ENCODE results near the gene LRIF1.
"Not testable (repeated sequence)": the region's sequence is repeated elsewhere in the genome, so short reads cannot be mapped to it uniquely, and the experiment has no call there.

The LRIF1 gene

GRCh38 chr1:110948038-110948810 is 15.5 kb downstream of the LRIF1 start:
- DNase-seq = no peak

DNA sequence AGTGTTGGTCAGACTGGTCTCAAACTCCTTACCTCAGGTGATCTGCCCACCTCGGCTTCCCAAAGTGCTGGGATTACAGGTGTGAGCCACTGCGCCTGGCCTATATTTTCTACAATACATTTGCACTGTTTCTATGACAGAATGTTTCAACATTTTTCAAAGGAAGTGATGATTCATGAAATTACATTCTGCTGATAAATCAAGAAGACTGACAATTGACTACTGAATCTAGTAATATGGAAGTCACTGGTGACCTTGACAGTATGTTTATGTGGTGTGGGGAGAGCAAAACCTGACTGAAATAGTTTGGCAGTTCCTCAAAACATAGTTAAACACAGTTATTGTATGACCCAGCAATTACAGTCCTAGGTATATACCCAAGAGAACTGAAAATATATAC is 18.1 kb downstream of the LRIF1 start:
- DNase-seq = no peak

DNA sequence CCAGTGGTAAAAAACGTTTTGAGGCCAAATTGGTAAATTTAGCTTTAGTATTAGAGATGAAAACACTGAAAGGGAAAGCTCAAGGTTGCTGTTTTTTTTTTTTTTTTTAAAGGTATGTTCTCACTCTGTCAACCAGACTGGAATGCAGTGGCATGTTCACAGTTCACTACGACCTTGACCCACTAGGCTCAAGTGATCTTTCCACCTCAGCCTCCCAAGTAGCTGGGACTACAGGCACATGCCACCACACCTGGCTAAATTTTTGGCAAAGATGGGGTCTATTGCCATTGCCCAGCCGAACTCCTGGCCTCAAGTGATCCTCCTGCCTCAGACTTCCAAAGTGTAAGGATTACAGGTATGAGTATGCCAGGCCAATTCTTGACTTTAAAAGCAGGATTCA is 18.9 kb downstream of the LRIF1 start:
- DNase-seq = no peak

DNA sequence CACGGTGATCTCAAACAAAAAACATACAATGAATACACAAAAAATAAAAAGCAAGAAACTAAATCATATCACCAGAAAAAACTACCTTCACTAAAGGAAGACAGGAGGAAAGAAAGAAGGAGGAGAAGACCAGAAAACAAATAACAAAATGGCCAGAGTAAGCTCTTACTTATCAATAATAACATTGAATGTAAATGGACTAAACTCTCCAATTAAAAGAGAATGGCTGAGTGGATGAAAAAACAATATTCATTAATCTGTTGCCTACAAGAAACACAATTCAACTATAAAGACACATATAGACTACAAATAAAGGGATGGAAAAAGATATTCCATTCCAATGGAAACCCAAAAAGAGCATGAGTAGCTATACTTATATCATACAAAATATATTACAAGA is 27.2 kb downstream of the LRIF1 start:
- DNase-seq = no peak

DNA sequence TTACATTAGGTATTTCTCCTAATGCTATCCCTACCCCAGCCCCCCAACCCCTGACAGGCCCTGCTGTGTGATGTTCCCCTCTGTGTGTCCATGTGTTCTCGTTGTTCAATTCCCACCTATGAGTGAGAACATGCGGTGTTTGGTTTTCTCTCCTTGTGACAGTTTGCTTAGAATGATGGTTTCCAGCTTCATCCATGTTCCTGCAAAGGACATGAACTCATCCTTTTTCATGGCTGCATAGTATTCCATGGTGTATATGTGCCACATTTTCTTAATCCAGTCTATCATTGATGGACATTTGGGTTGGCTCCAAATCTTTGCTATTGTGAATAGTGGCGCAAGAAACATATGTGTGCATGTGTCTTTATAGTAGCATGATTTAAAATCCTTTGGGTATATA is 32.6 kb downstream of the LRIF1 start:
- not testable (repeated sequence) for DNase-seq

DNA sequence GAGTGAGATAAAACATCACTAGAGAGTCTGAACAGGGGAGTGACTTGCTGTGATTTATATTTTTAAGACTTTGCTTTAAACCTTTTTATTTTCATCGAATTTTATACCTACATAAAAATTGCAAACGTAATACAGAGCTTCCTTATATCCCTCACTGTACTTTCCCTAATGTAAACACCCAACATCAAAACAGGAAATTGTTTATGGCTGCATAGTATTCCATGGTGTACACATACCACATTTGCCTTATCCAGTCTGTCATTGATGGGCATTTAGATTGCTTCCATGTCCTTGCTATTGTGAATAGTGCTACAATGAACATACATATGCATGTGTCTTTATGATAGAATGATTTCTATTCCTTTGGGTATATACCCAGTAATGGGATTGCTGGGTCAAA is 34.8 kb downstream of the LRIF1 start:
- DNase-seq = no peak

DNA sequence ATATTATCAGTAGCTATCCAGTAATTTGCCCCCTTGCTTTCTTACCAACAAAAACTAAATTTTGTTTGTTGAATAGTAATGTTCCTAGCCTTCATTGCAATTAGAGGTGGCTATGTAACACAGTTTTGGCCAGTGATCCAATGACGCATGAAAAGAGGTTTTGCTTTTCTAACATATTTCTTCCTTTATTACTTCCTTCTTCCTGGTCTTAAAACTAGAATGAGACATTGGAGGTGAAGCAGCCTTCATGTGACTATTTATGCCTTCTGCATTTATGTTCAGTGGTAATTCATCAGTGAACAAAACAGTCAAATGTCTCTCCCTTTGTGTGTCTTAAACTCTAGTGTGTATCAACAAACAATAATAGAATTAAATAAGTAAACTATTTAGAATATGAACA is 35.5 kb downstream of the LRIF1 start:
- no peak for DNase-seq

GRCh38 chr1:110927484-110928075 is 36.1 kb downstream of the LRIF1 start:
- DNase-seq = no peak

DNA sequence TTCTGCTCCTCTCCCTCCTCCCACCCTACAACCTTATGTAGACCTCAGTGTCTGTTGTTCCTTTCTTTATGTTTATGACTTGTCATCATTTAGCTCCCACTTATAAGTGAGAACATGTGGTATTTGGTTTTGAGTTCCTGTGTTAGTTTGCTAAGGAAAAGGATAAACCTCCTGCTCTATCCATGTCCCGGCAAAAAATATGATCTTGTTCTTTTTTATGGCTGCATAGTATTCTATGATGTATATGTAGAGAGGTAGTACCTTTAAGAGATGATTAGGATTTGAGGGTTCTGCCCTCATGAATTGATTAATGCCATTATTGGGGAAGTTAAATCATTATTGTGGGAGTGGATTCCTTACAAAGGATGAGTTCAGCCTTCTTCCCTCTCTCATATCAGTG is 41.8 kb downstream of the LRIF1 start:
- DNase-seq = no peak

DNA sequence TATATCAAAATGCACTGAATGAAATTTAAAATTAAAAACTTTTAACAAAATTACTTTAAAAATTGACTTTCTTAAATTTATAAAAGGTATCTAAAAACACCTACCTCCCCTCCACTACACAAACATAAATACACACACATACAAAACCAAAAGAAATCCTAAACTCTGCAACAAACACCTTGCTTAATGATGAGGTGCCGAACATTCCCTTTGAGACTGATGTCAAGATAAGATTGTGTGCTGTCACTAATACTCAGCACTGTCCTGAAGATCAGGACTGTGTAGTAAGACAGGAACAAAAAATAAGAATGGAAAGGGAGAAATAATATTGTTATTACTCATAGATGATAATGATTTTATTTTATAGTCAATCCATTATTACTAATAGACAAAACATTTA is 45.7 kb downstream of the LRIF1 start:
- no peak for DNase-seq

DNA sequence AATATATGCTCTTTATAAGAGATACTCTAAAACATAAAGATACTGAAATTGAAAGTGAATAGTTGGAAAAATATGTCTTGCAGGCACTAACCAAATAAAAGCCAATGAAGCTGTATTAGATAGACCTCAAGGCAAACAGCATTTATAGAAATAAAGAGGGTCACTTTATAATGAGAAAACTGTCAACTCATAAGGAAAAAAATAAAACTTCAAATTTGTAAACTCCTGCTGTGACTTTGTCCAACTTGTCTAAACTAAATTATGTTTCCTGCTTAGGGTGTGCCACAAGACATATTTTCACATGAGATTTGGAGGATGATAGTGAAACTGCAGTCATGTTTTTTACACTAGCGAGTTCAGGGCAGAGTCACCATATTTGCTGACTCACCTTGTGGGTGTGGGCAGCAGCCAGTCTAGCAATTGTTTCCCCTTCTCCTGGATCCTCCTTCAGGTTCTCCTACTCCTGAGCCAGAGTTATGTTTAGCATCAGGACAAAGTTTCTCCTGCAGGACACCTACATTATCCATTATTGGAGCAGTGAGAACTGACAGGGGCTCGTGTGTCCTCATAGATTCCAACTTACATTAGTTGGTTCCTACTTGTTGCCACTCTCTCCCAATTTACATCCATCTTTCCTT is 46.9 kb downstream of the LRIF1 start:
- DNase-seq = peak; percentile 1

- DNase-seq = no peak
Observed at GRCh38 chr1:110916274-110916668, 47.5 kb downstream of the LRIF1 start.

GRCh38 chr1:110915804-110916203 is 47.9 kb downstream of the LRIF1 start:
- DNase-seq = no peak

DNA sequence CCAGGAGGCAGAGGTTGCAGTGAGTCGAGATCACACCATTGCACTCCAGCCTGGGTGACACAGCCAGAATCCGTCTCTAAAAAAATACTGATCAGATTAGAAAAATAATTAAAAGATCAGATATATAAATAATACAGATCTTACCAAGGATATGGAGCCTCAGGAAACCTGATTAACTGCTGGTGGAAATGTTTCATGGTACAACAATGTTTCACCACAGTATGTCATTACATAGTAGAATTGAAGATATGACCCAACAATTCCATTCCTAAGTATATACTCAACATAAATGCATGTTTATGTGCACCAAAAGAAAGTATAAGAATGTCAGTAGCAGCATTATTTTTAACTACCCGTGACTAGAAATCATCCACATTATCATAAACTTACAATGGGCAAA is 49.0 kb downstream of the LRIF1 start:
- no peak for DNase-seq

DNA sequence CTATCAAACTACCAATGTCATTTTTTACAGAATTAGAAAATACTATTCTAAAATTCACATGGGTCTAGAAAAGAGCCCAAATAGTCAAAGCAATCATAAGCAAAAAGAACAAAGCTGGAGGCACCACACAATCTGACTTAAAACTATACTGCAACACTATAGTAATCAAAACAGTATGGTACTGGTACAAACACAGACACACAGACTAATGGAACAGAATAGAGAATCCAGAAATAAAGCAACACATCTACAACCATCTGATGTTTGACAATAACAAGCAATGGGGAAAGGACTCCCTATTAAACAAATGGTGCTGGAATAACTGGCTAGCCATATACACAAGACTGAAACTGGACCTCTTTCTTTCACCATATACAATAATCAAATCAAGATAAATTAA is 50.9 kb downstream of the LRIF1 start:
- no peak for DNase-seq

- DNase-seq = no peak
Observed at GRCh38 chr1:110903853-110904500, 59.7 kb downstream of the LRIF1 start.

GRCh38 chr1:110902820-110903463 is 60.8 kb downstream of the LRIF1 start:
- no peak for DNase-seq

DNA sequence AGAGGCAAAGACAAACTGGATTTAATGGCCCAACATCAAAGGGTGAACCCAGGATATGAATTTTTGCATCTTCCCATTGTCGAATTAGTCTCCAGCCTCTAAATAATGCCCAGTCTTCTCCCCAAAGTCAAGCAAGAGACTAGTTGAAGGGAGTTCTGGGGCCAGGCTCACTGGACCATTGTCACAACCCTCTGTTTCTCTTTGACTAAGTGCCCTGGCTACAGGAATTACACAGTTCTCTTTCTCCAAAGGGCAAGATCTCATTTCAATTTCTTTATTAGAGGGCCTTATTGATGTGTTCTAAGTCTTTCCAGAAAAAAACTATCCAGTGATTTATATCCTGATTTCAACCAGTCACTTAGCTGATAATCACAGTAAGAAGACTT is 64.3 kb downstream of the LRIF1 start:
- DNase-seq = no peak

DNA sequence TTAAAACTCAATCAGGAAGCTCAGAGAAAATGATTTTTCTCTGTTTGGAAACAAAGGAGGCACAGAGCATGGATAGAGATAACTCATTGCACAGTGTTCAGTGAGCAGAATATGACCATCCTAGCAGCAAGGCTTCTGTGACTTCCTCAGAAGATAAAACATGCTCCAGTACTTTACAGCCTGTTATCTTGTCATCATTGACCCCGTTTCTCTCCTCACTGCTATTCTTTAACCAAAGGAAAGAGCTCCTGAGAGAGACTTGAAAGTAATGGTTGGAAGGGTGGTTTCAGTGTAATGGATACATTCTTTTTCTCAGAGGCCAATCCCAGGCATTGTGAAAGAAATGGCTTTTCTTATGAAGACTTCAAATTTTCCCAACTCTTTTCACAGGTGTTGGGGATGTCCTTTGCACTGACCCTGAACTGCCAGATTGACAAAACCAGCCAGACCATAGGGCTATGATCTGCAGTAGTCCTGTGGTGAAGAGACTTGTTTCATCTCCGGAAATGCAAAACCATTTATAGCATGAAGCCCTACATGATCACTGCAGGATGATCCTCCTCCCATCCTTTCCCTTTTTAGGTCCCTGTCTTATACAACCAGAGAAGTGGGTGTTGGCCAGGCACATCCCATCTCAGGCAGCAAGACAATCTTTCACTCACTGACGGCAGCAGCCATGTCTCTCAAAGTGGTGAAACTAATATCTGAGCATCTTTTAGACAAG is 64.8 kb downstream of the LRIF1 start:
- no peak for DNase-seq

DNA sequence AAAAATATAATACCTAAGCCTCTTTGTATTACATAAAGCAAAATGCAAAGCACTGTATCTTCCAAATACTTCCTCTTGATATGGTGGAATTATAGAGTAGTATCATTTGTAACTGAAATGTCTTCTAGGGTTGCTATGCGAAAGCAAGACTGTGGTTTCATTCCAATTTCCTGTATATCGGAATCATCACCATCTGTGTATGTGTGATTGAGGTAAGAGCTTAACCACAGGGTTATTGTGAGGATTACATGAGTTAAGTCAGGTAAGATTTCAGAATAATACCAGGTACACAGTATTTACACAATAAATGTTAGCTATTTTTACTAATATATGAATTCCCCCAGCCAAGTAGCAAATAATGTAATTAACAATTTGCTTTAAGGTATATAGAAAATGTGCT is 66.0 kb downstream of the LRIF1 start:
- no peak for DNase-seq
